ENCODE measurements around the gene ADGRD2.

- TF ChIP-seq CTCF (IDR thresholded peaks at IDR 0.05) = no peak
- no peak for TF ChIP-seq POLR2A (IDR thresholded peaks at IDR 0.05; ENCODE audit: low read length)
- TF ChIP-seq CEBPB (IDR thresholded peaks at IDR 0.05) = no peak
- no peak for TF ChIP-seq SMC3 (IDR thresholded peaks at IDR 0.05)
- no peak for TF ChIP-seq CBX8 (IDR thresholded peaks at IDR 0.05)
- TF ChIP-seq KDM1A (IDR thresholded peaks at IDR 0.05; ENCODE audit: low read depth) = no peak
- TF ChIP-seq MAX (IDR thresholded peaks at IDR 0.05) = no peak
- TF ChIP-seq POLR2AphosphoS2 (conservative IDR thresholded peaks at IDR 0.05; ENCODE audit: low read length) = no peak
- no peak for TF ChIP-seq REST (IDR thresholded peaks at IDR 0.05)
- no peak for TF ChIP-seq HDAC2 (IDR thresholded peaks at IDR 0.05)
- no peak for TF ChIP-seq USF2 (IDR thresholded peaks at IDR 0.05)
- no peak for TF ChIP-seq RAD21 (conservative IDR thresholded peaks at IDR 0.05 in 1 of 2, IDR thresholded peaks at IDR 0.05 in 1 of 2)
- no peak for TF ChIP-seq BCL3 (IDR thresholded peaks at IDR 0.05)
- TF ChIP-seq NFE2L2 (conservative IDR thresholded peaks at IDR 0.05; ENCODE audit: low read length) = no peak
These were observed 28.1 kb downstream of the ADGRD2 start for GRCh38 chr9:124478354-124478753.
